Effector memory CD4-positive, alpha-beta T cell (primary cell): ENCODE measurements around the gene PBRM1.

ENCODE experiments used
- DNase-seq, 3 donors: peaks; one replicate each; pipeline ENCODE4 v3.0.0-alpha.2; 2020
- H3K27ac ChIP-seq: 2 replicates; pipeline ENCODE4 v1.7.0; 2013; ENCODE audit warnings: mild to moderate bottlenecking, low read length, moderate library complexity; ENCODE audit not compliant: insufficient read depth, poor library complexity, severe bottlenecking
- H3K27me3 ChIP-seq: replicated peaks from 2 replicates; pipeline ENCODE4 v1.7.0; 2013; ENCODE audit warnings: mild to moderate bottlenecking, low read length; ENCODE audit not compliant: insufficient read depth, control insufficient read depth, poor library complexity, severe bottlenecking
- H3K36me3 ChIP-seq: 2 replicates; pipeline ENCODE4 v1.7.0; 2013; ENCODE audit warnings: mild to moderate bottlenecking, low read length, moderate library complexity; ENCODE audit not compliant: control insufficient read depth, insufficient read depth
- H3K4me1 ChIP-seq: 2 replicates; pipeline ENCODE4 v1.7.0; 2013; ENCODE audit warnings: low read length, mild to moderate bottlenecking; ENCODE audit not compliant: control insufficient read depth, insufficient read depth, poor library complexity, severe bottlenecking
- H3K4me3 ChIP-seq: 2 replicates; pipeline ENCODE4 v1.7.0; 2013; ENCODE audit warnings: low read length, low read depth, mild to moderate bottlenecking; ENCODE audit not compliant: insufficient read depth, poor library complexity, severe bottlenecking
- H3K9me3 ChIP-seq: 2 replicates; pipeline ENCODE4 v1.7.0; 2013; ENCODE audit warnings: mild to moderate bottlenecking, low read length, moderate library complexity; ENCODE audit not compliant: control insufficient read depth

The PBRM1 gene

GRCh38 chr3:52557011-52557960, 128.4 kb downstream of the PBRM1 start:
- no peak for DNase-seq
- Histone ChIP-seq H3K27ac (no peak overlapping the region), H3K4me1 (peaks cover 4% of the 10 kb centered on the region), H3K27me3 (no peaks in the 10 kb centered on the region), H3K4me3 (no peak overlapping the region), H3K9me3 (no peaks in the 10 kb centered on the region), H3K36me3 (peaks cover 57% of the 10 kb centered on the region)

GRCh38 chr3:52555056-52555455, 130.7 kb downstream of the PBRM1 start:
- H3K36me3 ChIP-seq = peaks cover 68% of the 10 kb centered on the region
- no peak overlapping the region for H3K27ac ChIP-seq
- H3K9me3 ChIP-seq = no peaks in the 10 kb centered on the region
- H3K4me1 ChIP-seq = peaks cover 4% of the 10 kb centered on the region
- H3K4me3 ChIP-seq = no peak overlapping the region
- DNase-seq = no peak
- H3K27me3 ChIP-seq = no peaks in the 10 kb centered on the region

DNA sequence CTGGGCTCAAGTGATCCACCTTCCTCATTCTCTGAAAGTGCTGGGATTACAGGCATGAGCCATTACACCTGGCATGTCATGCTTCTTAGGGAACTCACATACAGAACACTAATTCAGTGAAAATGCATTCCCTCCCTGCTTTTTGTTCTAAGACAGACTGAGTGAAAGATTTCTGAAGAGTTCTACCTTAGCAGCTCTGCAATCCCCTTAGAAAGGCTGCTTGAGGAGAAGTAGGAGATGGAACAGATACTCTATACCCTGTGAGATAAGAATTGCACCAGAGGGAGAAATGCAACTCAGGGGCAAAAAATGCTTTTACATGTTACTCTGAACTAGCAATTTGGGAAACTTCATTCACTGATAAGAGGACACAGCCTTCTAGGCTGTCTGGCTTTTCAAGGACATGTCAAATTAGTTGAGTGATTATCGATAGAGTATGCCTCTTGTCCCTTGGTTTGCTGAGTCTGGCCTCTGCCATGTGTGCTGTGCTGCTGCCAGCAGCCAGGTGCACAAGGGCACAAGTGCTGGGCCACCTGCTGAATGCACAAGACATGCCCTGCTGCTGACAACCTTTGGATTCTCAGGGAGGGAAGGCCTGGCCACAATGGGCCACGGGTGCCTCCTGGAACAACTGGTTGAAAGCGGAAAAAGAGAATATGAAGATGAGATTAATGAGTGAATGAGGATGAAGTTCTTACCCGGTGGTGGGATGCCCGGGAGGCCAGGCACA, 131.5 kb downstream of the PBRM1 start:
- Histone ChIP-seq H3K27ac (no peak overlapping the region), H3K27me3 (no peaks in the 10 kb centered on the region), H3K4me1 (peaks cover under 1% of the 10 kb centered on the region), H3K36me3 (peaks cover 63% of the 10 kb centered on the region), H3K9me3 (no peaks in the 10 kb centered on the region), H3K4me3 (no peak overlapping the region)
- no peak for DNase-seq

DNA sequence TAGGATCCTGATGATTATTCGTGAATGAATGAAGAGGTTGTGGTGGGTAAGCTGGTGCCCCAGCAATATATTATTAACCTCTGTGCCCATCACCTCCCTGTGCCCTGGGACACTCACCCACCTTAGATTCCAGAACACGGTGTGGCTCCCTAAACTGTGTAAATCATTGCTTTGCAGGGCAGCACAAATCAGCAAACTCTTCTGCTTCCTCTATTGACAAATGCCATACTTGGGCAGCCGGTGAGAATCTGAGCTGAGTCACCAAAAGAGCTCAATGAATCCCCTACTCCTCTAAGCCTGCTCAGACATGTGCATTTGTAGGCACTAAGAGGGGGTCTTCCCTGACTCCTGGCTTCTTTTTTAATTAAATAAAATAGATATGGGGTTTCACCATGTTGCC, 133.6 kb downstream of the PBRM1 start:
- H3K4me1 ChIP-seq = no peaks in the 10 kb centered on the region
- H3K27me3 ChIP-seq = no peaks in the 10 kb centered on the region
- H3K27ac ChIP-seq = peak overlapping the region; percentile 16
- peaks cover 59% of the 10 kb centered on the region for H3K36me3 ChIP-seq
- H3K4me3 ChIP-seq = no peak overlapping the region
- no peaks in the 10 kb centered on the region for H3K9me3 ChIP-seq
- no peak for DNase-seq

DNA sequence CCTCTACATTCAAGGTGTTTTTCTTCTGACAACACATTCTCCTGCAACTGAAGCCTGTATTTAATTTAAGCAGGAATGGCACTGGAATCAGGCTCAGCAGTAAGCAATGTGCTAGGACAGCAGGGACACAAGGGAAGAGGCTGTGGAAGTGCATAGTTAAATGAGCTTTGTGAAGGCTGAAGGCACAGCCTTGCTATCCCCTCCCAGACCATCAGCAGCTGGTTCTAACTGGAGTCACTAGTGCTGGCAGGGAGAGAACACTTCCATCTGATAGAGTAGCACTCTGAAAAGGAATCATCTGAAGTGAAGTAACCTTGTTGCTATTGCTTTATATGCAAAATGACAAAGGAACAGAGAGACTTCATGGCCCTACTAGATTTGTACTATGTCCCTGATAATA, 134.6 kb downstream of the PBRM1 start:
- H3K27ac ChIP-seq = no peak overlapping the region
- H3K27me3 ChIP-seq = no peaks in the 10 kb centered on the region
- H3K4me1 ChIP-seq = no peaks in the 10 kb centered on the region
- no peak for DNase-seq
- peaks cover 65% of the 10 kb centered on the region for H3K36me3 ChIP-seq
- H3K4me3 ChIP-seq = no peak overlapping the region
- H3K9me3 ChIP-seq = no peaks in the 10 kb centered on the region

DNA sequence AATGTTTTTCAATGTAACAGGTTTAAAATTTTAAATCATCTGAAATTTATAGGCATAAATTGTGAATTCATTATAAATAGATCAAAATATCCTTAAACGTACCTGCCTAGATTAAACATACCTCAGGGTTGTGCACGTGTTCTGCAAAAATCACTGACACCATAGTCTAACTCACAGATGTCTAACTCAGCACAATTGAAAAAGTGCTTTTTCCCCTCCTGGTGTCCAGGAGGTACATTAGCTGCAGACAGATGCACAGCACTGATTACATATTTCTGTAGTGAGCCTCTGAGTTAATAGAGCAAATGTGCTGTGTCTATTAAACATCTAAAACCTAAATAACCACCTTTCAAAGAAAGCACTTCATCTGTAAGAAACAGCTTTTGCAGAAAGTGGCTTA, 138.6 kb downstream of the PBRM1 start:
- H3K9me3 ChIP-seq = no peaks in the 10 kb centered on the region
- no peak overlapping the region for H3K4me3 ChIP-seq
- no peak overlapping the region for H3K27ac ChIP-seq
- no peaks in the 10 kb centered on the region for H3K4me1 ChIP-seq
- peaks cover 40% of the 10 kb centered on the region for H3K36me3 ChIP-seq
- no peak for DNase-seq
- H3K27me3 ChIP-seq = no peaks in the 10 kb centered on the region

DNA sequence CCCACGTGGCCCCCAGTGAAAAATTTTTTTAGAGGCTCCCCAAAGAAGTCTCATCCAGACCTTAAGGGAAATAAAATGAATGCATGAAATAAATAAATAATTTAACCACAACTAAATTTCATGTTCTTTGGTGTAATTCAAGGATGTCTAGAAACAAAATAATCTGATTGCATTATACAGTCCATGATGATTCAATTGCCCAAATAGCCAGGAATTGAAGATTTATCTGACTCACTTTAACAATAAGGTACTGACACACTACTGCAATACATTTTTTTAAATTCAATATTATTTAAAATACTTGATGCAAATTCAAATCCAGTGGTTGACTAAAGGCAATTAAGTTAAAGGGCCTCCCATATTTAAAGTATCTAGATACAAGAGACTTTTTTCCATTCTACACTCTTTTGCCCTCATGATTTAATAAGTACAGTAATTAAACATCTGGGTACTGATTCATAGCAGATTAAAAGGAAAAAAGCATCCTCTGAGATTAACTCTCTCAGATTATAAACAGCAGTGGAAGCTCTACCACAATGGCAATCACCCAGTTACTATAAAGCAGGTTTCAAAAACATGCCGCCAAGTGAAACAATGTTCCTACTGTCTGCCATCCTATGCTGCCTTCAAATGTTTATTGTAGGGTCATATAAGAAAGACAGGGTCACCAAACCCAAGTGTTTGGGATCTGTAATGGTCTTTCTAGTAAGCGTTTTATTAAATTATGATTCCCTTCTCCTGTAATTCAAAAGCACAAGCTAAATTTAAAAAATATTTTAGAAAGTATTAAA, 139.4 kb downstream of the PBRM1 start:
- H3K36me3 ChIP-seq = peaks cover 34% of the 10 kb centered on the region
- no peaks in the 10 kb centered on the region for H3K27me3 ChIP-seq
- no peaks in the 10 kb centered on the region for H3K4me1 ChIP-seq
- H3K9me3 ChIP-seq = no peaks in the 10 kb centered on the region
- DNase-seq = no peak
- no peak overlapping the region for H3K4me3 ChIP-seq
- H3K27ac ChIP-seq = no peak overlapping the region

GRCh38 chr3:52544937-52545336, 140.8 kb downstream of the PBRM1 start:
- Histone ChIP-seq H3K27ac (no peak overlapping the region), H3K9me3 (no peaks in the 10 kb centered on the region), H3K36me3 (peaks cover 32% of the 10 kb centered on the region), H3K27me3 (no peaks in the 10 kb centered on the region), H3K4me3 (no peak overlapping the region), H3K4me1 (no peaks in the 10 kb centered on the region)
- no peak for DNase-seq

GRCh38 chr3:52541050-52541449, 144.7 kb downstream of the PBRM1 start:
- H3K4me1 ChIP-seq = peaks cover 19% of the 10 kb centered on the region
- no peaks in the 10 kb centered on the region for H3K9me3 ChIP-seq
- no peak for DNase-seq
- H3K27me3 ChIP-seq = no peaks in the 10 kb centered on the region
- H3K4me3 ChIP-seq = no peak overlapping the region
- H3K36me3 ChIP-seq = peaks cover 9% of the 10 kb centered on the region
- no peak overlapping the region for H3K27ac ChIP-seq
